Fibroblast of skin of right biceps (primary cell): Measurements from ENCODE around the gene LDLR.
"Not testable (repeated sequence)": the region's sequence is repeated elsewhere in the genome, so short reads cannot be mapped to it uniquely, and the experiment has no call there.

Experiments used
- DNase-seq: peaks from one replicate; pipeline ENCODE4 v3.0.0-alpha.2; 2013

The LDLR gene

DNA sequence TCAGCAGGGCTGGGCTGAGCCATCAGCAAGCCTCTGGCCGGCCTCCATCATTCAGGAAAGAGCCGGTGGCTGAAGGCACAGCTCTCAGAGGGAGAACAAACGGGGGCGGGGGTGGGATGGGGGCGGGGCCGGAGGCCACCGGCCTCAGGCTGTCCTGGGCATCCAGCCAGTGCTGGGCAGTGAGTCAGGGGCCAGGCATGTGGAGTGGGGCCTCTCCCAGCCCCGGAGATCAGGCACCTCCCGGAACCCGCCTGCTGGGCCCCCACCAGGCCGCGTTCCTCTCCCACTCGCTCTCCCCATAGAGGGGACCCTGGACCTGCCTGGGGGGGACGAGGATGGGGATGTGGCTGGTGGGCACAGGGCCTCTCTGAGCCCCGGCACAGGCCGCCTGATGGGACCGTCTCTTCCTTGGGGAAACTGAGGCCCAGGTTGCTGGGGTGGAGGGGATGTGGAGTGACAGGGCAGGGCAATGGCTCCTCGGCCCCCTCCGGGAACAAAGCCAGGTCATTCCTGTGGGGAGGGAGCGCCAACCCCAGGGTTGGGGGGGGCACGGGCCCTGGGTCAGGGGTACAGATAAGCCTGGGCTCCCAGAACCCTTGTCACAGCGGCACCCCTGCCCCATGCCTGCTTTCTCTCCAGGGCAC, 53.4 kb downstream of the LDLR start:
- DNase-seq, result peak; percentile 95

DNA sequence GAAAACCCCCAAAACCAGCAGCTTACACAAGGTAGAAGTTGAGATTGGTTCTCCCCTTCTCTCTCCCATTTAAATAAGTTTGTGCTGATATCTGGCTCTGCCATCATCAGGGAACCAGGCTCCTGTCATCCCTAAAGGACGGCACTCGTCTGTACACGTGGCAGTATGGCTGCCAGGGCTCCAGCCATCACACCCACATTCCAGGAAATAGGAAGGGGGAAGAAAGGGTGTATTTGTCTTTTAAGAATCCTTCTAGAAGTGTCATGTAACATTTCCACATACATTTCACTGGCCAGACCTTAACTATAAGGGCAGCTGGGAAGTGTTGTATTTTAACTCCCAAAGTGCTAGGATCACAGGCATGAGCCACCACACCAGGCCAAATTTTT, 56.3 kb downstream of the LDLR start:
- DNase-seq, result no peak

DNA sequence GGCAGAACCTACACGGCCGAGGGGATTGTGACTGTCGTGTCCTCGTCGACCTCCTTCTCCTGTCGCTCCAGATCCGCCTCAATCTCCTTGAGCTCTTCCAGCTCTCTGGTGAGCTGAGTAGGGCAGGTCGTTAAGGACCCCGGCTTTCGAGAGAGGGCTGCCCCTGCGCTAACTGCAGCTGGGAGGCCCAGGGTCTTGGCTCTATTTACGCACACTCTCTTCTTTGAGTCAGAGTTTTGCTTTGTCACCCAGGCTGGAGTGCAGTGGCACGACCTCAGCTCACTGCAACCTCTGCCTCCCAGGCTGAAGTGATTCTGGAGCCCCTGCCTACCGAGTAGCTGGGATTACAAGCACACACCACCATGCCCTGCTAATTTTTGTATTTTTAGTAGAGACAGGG, 58.7 kb downstream of the LDLR start:
- DNase-seq, result no peak

DNA sequence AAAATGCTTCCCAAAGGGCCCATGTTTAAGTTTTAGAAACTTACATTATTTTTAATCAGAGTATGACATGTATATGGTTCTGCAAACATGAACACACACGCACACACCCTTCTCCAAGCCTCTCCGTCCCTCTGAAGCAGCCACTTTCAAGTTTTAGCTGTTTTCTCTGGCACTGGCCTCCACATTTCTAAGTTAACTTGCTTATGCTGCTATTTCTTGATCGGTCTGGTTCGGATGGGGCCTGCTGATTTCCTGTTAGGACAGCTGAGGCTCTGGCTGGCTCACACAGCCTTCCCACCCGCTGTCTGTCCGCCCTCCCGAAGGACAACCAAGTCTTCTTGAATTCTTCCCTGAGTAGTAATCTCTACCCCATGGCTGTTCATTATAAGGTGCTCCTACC, 61.9 kb downstream of the LDLR start:
- DNase-seq, result no peak

DNA sequence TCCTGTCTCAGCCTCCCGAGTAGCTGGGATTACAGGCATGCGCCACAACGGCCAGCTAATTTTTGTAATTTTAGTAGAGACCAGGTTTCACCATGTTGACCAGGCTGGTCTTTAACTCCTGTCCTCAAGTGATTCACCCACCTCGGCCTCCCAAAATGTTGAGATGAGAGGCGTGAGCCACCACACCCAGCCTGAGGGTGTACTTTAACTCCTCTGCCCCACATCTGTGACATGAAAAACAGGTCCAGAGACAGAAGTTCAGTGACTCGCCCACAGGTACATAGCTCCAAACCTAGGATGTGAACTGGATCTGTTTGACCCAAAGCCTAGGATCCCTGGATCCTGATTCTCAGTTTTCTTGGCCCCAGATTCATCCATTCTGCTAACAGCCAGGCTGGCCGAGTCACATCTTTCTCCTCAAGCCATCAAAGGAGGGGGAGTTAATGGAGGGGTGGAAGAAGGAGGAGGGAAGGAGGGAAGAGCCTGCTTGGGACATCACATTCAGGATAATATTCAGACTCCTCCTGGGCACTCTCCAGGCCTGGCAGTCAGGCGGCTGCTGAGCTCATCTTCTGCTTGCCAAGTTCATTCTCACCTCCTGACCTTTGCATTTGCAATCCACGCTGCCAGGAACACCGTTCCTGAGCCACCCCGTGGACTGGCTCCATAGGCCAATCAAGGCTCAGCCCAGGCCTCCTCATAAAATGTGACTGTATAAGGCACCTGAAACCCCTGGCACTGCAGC, 63.2 kb downstream of the LDLR start:
- DNase-seq, result peak; percentile 27

DNA sequence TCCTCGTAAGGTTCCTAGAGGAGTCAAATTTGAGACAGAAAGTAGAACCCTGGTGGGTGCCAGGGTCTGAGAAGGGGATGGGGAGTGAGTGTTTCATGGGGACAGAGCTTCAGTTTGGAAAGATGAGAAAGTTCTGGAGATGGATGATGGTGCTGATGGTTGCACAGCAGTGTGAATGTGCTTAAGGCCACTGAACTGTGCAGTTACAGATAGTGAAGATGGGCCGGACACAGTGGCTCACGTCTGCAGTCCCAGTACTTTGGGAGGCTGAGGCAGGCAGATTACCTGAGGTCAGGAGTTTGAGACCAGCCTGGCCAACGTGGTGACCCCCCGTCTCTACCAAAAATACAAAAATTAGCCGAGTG, 65.4 kb downstream of the LDLR start:
- DNase-seq, result no peak

DNA sequence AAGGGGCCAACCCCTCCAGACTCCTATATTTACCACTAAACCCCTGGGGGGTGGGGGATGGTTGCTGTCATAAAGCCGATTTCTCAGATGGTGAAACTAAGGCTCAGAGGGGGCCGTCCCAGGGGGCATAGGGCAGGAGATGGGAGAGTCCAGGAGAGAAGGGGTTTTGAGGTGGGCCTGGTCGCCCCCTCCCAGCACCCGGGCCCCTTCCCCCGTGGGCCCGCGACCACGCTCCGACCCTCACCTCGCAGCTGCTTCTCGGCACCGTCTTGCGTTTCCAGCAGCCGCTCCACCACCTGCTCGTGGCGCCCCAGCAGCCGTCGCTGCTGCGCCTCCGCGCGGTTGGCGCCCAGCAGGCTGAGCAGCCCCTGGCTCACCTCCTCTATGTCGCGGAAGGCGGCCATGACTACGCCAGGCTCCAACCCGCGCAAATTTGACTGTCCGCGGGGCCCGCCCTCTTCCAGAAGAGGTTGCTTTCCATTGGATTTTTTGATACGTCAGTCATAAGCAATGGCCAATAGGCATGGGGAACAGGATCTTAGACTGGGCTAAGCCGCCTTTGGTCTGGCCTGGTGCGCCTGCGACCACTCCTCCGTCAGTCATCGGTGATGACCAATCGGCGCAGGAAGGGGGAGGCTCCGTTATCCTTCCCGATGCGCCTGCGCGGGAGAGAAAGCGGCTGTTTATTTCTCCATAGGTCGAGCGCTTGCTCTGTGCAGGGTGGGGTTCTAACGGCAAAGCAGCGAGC, 66.3 kb downstream of the LDLR start, which contains the start of gene SPC24:
Gene SPC24, minus strand, starts transcription at position 410 of the 748 bp plus-strand sequence. Its CDS starts 6 bp downstream, at position 404.
- DNase-seq, result peak; percentile 99

DNA sequence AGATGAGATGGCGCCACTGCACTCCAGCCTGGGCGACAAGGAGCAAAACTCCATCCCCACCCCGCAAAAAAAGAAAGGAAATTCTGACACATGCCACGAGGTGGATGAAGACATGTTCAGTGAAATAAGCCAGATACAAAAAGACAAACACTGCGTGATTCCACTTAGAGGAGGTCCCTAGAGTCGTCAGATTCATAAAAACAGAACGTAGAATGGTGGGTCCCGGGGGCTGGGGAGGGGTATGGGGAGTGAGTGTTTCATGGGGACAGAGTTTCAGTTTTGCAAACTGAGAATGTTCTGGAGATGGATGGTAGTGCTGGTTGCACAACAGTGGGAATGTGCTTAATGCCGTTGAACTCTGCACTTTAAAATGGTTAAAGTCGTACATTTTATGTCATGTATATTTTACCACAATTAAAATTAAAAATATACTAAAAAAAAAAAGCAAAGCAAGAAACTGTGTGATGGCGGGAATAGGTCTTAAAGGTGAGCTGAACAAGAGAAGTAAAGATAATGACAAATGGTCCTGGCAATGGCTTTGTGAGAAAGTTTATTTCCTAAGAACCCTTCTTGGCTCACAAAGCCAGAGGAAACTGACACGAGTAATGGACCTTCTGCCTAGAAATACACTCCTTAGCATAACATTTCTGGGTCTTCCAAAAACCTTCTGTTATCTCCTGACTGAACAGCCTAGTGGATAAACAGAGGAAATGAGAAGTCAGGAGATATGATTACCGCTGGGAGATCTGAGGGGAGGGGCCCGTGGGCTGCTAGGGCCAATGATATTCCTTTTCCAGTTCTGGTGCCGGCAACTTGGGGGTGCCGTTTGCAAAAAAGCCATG, 70.6 kb downstream of the LDLR start:
- no peak for DNase-seq

DNA sequence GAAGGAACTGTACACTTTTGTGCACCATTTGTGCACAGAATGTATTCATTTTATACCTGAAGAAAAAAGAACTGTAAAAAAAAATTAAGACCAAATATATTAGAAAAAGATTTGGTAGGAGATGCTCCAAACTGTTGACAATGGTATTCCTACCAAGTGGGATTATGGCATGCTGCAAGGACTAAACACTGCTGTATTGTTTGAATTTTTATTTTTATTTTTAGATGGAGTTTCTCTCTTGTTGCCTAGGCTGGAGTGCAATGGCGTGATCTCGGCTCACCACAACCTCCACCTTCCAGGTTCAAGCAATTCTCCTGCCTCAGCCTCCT, 71.1 kb downstream of the LDLR start:
- not testable (repeated sequence) for DNase-seq

DNA sequence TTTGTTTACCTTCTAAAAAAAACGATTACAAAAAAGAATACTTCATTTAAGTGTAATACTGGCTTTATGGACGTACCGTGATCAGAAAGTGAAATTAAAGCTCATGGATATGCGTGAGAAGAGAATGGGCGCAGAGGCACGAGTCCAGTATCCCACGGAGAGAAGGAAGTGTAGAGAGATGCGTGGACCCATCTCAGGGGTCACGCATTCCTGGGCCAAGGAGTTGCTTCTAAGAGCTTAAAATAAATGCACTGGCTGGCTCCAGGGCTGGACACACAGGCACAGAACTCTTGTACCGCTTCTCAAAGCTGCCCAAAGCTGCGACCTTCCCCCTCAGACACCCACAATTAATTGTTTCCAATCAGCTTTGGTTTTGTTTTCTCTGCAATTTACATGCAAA, 75.0 kb downstream of the LDLR start:
- DNase-seq, result no peak

DNA sequence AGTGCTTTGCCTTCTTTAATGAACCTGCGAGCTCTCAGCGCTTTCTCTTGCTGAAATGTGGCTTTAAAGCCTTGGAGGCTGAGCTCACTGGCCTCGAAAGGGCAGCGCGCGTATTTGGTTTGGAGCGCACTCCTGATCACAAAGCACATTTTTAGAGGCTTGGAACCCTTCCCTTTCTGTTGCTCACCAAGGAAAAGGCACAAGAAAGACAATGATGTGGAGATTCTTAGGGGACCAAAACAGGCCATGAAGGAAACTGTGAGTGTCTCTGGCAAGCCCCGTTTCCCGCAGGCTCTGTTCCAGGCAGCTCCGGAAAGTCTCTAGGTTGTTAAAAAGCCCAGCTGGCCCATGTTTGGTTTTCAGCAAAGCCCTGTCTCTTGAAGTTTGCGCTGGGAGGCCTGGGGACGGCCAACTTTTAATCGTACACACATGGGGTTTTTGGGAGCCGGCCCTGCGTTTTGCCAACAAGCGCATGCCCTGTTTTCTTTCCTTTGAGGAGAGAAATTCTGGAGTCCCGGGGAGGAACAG, 75.7 kb downstream of the LDLR start:
- peak; percentile 72 for DNase-seq

DNA sequence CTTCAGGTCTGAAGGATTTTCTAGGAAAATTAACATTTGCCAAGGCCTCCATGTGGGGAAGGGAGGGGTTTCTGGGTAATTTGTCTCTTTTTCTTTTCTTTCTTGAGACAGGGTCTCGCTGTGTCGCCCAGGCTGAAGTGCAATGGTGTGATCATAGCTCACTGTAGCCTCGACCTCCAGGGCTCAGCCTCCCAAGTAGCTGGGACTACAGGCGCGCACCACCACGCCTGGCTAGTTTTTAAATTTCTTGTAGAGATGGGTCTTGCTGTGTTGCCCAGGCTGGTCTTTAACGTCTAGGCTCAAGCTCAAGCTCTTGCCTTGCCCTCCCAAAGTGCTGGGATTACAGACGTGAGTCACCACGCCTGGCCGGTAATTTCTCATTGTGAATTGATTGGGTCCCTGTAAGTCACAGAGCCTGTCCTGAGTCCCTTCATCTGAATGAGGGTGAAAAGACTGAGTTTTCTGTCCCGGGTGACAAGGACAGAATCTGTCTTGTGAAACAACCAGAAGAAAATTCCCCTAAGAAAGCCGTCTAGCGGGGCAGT, 76.3 kb downstream of the LDLR start:
- peak; percentile 44 for DNase-seq

DNA sequence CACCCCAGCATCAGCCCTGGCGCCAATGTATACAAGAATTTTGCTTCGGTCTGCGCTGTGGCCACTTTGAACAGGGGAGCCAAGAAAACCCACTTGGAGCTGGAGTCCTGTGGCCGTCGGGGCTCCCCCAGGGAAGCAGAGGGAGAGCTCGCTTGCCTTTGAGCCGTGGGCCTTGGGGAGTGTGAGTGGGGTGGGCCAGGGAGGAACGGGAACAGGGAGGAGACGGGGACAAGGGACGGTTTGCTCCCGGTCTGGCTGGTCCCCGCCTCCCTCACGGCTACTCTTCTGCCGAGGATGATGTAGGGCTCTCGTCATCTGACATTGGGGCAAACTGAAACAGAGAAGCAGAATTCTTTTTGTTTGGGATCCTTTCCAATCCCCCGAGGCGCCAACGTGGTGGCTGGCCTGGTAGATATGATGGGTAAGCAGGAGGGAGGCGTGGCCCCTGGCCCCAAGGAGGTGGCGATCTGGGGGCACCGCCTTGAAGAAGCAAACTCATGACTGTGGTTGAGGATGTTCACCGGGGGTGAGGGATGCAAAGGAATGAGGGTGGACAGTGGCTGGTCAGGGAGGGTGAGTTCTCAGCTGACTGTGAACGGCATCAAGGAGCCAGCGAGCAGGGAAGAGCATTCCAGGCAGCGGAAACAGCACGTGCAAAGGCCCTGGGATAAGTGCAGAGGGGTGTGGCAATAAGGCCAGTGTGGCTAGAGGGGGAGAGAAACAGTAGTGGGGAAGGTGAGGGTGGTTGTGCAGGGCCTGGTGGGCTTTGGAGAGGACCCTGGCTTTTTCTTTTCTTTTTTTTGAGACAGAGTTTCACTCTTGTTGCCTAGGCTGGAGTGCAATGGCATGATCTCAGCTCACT, 77.2 kb downstream of the LDLR start:
- no peak for DNase-seq

DNA sequence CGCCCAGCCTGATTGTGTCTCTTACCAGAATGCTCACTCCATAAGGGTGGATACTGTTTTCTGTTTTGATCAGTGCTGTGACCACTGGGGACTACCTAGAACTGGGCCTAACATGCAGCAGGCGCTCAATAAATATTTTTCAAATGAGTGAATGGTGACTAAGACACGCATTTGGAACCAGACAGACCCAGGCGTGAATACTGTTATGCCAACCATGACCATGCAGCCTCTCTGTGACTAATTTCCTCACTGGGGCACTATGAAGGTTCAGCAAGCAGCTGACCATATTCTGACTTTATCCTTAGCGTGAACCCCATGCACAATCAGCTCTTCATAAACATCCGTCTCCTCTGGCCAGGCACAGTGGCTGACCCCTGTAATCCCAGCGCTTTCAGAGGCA, 79.3 kb downstream of the LDLR start:
- DNase-seq, result peak; percentile 89

DNA sequence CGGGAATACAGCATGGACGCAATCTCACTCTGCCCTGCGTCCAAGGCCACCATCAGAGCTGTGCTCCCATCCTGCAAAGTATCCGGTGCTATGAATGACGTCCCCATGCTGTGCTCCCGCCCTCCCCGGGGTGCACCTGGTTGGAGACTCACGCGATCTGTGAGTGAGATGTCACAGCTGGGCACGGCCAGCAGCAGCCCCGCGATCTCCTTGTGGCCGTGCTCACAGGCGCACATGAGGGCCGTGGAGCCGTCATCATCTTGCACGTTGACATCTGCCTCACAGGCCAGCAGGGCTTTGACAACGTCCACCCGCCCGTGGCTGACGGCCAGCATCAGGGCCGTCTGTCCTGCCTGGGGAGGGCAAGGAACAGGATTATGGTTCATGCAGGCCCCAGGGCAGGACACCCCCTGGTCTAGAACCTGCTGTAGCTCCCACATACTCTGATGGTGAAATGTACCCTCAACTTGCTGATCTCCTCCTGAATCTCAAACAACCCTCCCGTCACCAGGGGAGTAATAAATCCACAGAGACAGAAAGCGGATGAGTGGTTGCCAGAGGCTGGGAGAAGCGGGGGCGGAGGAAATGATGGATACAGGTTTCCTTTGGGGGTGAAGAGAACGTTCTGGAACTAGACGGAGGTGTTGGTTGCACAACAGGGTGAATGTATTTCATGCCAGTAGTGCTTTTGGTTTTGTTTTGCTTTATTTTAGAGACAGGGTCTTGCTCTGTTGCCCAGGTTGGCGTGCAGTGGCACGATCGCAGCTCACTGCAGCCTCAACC, 80.8 kb downstream of the LDLR start:
- no peak for DNase-seq

DNA sequence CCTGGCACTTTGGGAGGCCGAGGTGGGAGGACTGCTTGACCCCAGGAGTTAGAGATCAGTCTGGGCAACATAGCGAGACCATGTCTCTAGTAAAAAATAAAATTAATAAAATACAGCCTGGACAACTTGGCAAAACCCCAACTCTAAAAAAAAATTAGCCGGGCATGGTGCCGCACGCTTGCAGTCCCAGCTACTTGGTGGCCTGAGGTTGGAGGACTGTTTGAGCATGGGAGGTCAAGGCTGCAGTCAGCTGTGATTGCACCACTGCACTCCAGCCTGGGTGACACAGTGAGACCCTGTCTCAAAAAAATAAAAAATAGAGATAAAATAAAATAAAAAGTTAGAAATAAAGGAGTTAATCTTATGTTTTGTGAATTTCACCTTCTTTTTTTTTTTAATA, 81.9 kb downstream of the LDLR start:
- no peak for DNase-seq

DNA sequence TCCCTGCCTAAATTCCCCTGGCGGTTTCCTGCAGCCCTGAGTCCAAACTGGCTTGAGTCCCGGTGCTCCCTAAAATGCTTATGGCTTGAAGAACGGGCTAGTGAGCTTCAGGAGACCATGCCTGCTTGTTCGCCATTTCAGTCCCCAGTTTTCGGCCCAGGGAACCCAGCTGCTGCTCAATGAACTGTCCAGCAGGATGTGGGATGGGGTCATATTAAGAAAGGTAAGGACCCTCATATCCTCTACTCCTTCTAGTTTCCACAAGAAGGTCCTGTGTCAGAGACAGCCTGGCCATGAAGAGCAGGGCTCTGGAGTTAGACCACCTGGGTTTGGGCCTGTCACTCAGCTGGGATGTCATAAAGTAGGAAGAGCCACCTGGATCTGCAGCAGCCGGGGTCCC, 83.3 kb downstream of the LDLR start:
- DNase-seq, result no peak

DNA sequence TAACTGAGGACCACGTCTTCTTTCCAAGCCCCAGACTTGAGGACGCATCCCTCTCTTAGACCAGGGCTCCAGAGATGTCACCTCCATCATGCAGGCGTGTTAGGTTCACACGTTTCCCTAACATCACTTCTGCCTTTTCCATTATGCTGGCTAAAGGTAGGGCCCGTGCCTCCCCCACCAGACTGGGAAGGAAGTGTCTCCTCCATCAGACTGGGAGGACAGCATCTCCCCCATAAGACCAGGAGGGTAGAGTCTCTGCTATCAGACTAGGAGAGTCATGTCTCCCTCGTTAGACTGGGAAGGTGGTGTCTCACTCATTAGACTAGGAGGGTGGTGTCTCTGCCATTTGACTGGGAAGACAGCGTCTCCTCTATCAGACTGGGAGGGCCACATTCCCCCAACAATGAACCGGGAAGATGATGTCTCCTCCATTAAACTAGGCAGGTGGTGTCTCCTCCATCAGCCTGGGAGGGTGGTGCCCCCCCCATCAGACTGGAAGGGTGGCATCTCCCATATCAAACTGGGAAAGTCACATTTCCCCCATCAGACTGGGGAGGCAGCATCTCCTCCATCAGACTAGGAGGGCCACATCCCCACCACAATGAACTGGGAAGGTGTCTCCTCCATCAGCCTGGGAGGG, 84.4 kb downstream of the LDLR start:
- DNase-seq, result no peak

DNA sequence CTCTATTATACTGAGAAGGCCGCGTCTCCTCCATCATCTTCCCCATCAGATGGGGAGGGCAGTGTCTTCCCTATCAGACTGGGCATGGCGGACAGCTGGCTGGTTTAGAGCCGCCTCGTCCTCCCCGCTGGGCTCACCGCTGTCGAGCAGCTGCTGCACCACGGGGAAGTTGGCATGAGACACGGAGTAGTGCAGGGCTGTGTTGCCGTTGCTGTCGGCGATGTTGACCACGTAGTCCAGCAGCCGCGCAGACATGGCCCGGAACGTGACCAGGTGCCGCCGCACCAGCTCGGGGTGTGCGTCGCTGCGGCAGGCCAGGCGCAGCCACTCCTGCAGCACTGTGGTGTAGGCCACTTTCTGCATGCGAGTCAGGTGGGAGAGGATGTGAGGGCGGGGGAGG, 85.1 kb downstream of the LDLR start:
- DNase-seq, result no peak

DNA sequence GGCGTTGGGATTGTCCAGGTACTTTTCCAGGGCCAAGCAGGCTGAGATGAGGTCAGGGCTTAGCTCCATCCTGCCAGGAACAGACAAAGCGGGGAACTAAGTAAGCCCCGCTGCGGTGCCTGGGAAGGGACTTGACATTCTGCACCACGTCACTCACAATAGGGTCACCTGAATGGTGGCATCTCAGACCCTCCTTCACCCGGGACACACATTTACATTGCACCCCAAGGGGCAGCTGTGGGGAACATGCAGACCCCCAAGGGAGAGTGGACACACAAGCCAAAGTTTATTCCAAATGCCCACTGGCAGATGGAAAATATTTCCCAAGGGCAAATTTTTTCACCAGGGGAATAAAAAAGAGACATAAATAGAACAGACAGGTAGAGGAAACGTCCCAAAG, 86.7 kb downstream of the LDLR start:
- no peak for DNase-seq
